ENCODE results near the gene KCNJ16.

Gene KCNJ16

GRCh38 chr17:70158591-70158990, 83.6 kb downstream of the KCNJ16 start:
- intact Hi-C loops (cut with DNase I), result no loop called here
- DNase-seq, result no peak

GRCh38 chr17:70159980-70160379, 85.0 kb downstream of the KCNJ16 start:
- DNase-seq, result no peak
- intact Hi-C loops (cut with DNase I), result no loop called here

GRCh38 chr17:70161519-70161918, 86.5 kb downstream of the KCNJ16 start:
- intact Hi-C loops (cut with DNase I), result no loop called here
- no peak for DNase-seq

- intact Hi-C loops (cut with DNase I), result loop anchor here (5.0 kb wide), 2 partner anchors 387 to 457 kb away; no protein-coding TSS in a partner anchor
- DNase-seq, result no peak
Observed at GRCh38 chr17:70165383-70165782, 90.4 kb downstream of the KCNJ16 start.

- DNase-seq, result peak in 1 of 42 donors; percentile 7
- intact Hi-C loops (cut with DNase I), result loop anchor here (5.0 kb wide), 2 partner anchors 386 to 456 kb away; no protein-coding TSS in a partner anchor
Observed at GRCh38 chr17:70166615-70167014, 91.6 kb downstream of the KCNJ16 start.

GRCh38 chr17:70168044-70168976, 93.3 kb downstream of the KCNJ16 start:
- DNase-seq, result peak; percentile 66 to 93 (median 83)
- intact Hi-C loops (cut with DNase I), result loop anchor here (5.0 kb wide), 2 partner anchors 384 to 454 kb away; no protein-coding TSS in a partner anchor

- DNase-seq, result peak; percentile 77 to 96 (median 93)
- intact Hi-C loops (cut with DNase I), result loop anchor here (5.0 kb wide), 2 partner anchors 383 to 453 kb away; no protein-coding TSS in a partner anchor
Observed at GRCh38 chr17:70168977-70169708, 94.1 kb downstream of the KCNJ16 start, which contains the start of gene KCNJ2. KCNJ2 (plus strand) TSS chr17:70169532; CDS start chr17:70175040, 5,508 bp downstream.

GRCh38 chr17:70169709-70170597, 94.9 kb downstream of the KCNJ16 start:
- intact Hi-C loops (cut with DNase I), result loop anchor here (5.0 kb wide), 2 partner anchors 382 to 452 kb away; no protein-coding TSS in a partner anchor
- peak in 8 of 42 donors; percentile 20 to 57 (median 32) for DNase-seq

- DNase-seq, result peak in 7 of 42 donors; percentile 12 to 58 (median 34)
- intact Hi-C loops (cut with DNase I), result no loop called here
Observed at GRCh38 chr17:70171159-70171558, 96.1 kb downstream of the KCNJ16 start.

GRCh38 chr17:70172449-70172848, 97.4 kb downstream of the KCNJ16 start:
- DNase-seq, result no peak
- intact Hi-C loops (cut with DNase I), result no loop called here

GRCh38 chr17:70172923-70173322, 97.9 kb downstream of the KCNJ16 start:
- intact Hi-C loops (cut with DNase I), result no loop called here
- no peak for DNase-seq

- intact Hi-C loops (cut with DNase I), result no loop called here
- DNase-seq, result no peak
Observed at GRCh38 chr17:70173681-70174080, 98.7 kb downstream of the KCNJ16 start.

- intact Hi-C loops (cut with DNase I), result no loop called here
- no peak for DNase-seq
Observed at GRCh38 chr17:70181376-70181775, 106.4 kb downstream of the KCNJ16 start.

GRCh38 chr17:70181866-70182265, 106.8 kb downstream of the KCNJ16 start:
- intact Hi-C loops (cut with DNase I), result no loop called here
- no peak for DNase-seq

GRCh38 chr17:70183508-70183907, 108.5 kb downstream of the KCNJ16 start:
- intact Hi-C loops (cut with DNase I), result no loop called here
- DNase-seq, result no peak

GRCh38 chr17:70184207-70184606, 109.2 kb downstream of the KCNJ16 start:
- intact Hi-C loops (cut with DNase I), result no loop called here
- DNase-seq, result no peak

GRCh38 chr17:70184770-70185169, 109.7 kb downstream of the KCNJ16 start:
- peak in 4 of 42 donors; percentile 26 to 64 (median 40) for DNase-seq
- intact Hi-C loops (cut with DNase I), result no loop called here
